Endothelial cell of umbilical vein (primary cell): ENCODE results near the gene DLEC1. TPM values are rescaled to one million over a fixed set of nuclear protein-coding genes. Genes with fewer than 3 reads are reported as not detected.
"Not testable (repeated sequence)": the region's sequence is repeated elsewhere in the genome, so short reads cannot be mapped to it uniquely, and the experiment has no call there.

Experiments
- BruUV-seq: library from RNA; stranded (reverse); fragments of 400-500 nt; replicated peaks from 2 replicates; lab custom pipeline; 2021; lab: Mats Ljungman, UMichigan
- CTCF ChIA-PET: fragments of 300-600, 350-600 bp; sonication (Branson Sonifier 250); formaldehyde crosslinking; loops from one replicate; lab custom pipeline; 2021; ENCODE audit warnings: antibody characterized with exemption, inconsistent platforms; lab: Charles Lee
- POLR2A ChIA-PET: fragments of 300-600, 350-600 bp; sonication (Branson Sonifier 250); formaldehyde crosslinking; loops from one replicate; lab custom pipeline; 2021; ENCODE audit warnings: antibody characterized with exemption, inconsistent platforms; lab: Charles Lee
- DNase-seq: peaks from one replicate; pipeline ENCODE4 v3.0.0-alpha.2; 2011; ENCODE audit warnings: low read depth, low spot score
- FAIRE-seq: peaks from 2 replicates; lab custom pipeline; 2011; peaks lifted over from hg19 to GRCh38; lab: Jason Lieb, UNC
- H2AFZ ChIP-seq: 2 replicates; pipeline ENCODE4 v1.6.0; 2012; ENCODE audit warnings: low read depth, low read length, control low read depth, inconsistent platforms
- H3K27ac ChIP-seq: 2 replicates; pipeline ENCODE4 v1.5.1; 2011; ENCODE audit warnings: low read depth, mild to moderate bottlenecking, control low read depth, low read length, moderate library complexity; ENCODE audit not compliant: insufficient read depth
- H3K27me3 ChIP-seq, 2 experiments: 2 replicates each; pipeline versions ENCODE4 v1.6.0 to v1.6.1; 2011; ENCODE audit warnings: low read length in 2 of 2, mixed read lengths in 1 of 2; ENCODE audit not compliant: control insufficient read depth in 2 of 2, insufficient read depth in 2 of 2
- H3K36me3 ChIP-seq, 2 experiments: 2 replicates in 1 of 2; 3 replicates in 1 of 2; pipeline ENCODE4 v1.5.1; 2011; ENCODE audit warnings: low read length in 2 of 2, mild to moderate bottlenecking in 1 of 2, moderate library complexity in 1 of 2; ENCODE audit not compliant: control insufficient read depth in 2 of 2, insufficient read depth in 2 of 2; ENCODE audit errors: extremely low read depth in 1 of 2
- H3K4me1 ChIP-seq: 3 replicates; pipeline ENCODE4 v1.5.1; 2011; ENCODE audit warnings: mild to moderate bottlenecking, low read length; ENCODE audit not compliant: control insufficient read depth, insufficient read depth; ENCODE audit errors: extremely low read depth
- H3K4me2 ChIP-seq: 2 replicates; pipeline ENCODE4 v1.6.1; 2011; ENCODE audit warnings: low read length, control low read depth, mixed read lengths; ENCODE audit not compliant: insufficient read depth
- H3K4me3 ChIP-seq, 3 experiments: fragments of 200-600 bp in 1 of 3; sonication (generic), shearing (Covaris generic) in 1 of 3; replicated peaks in 1 of 3; 2 replicates each; pipeline ENCODE4 v1.5.1; 2011 to 2016; ENCODE audit warnings: control low read depth in 3 of 3, low read length in 3 of 3, mild to moderate bottlenecking in 2 of 3, inconsistent platforms in 1 of 3, low read depth in 1 of 3, moderate library complexity in 1 of 3; ENCODE audit not compliant: insufficient read depth in 1 of 3
- H3K79me2 ChIP-seq: 2 replicates; pipeline ENCODE4 v1.6.0; 2012; ENCODE audit warnings: low read length, inconsistent platforms; ENCODE audit not compliant: control insufficient read depth, insufficient read depth
- H3K9ac ChIP-seq: replicated peaks from 2 replicates; pipeline ENCODE3; 2011; ENCODE audit warnings: low read length, control low read depth; ENCODE audit not compliant: insufficient read depth; ENCODE audit errors: extremely low read depth
- H3K9me1 ChIP-seq: replicated peaks from 3 replicates; pipeline ENCODE4 v1.6.0; 2011; ENCODE audit warnings: mild to moderate bottlenecking, low read length; ENCODE audit not compliant: control insufficient read depth, insufficient read depth; ENCODE audit errors: extremely low read depth
- H3K9me3 ChIP-seq: replicated peaks from 2 replicates; pipeline ENCODE4 v1.5.1; 2012; ENCODE audit warnings: low read length, inconsistent platforms; ENCODE audit not compliant: control insufficient read depth, insufficient read depth
- H4K20me1 ChIP-seq: replicated peaks from 2 replicates; pipeline ENCODE3; 2011; ENCODE audit warnings: mild to moderate bottlenecking, low read length; ENCODE audit not compliant: control insufficient read depth, insufficient read depth; ENCODE audit errors: extremely low read depth
- EZH2 ChIP-seq: IDR thresholded peaks from 2 replicates; pipeline ENCODE4 v1.6.1; 2012; ENCODE audit warnings: borderline replicate concordance, low read depth, mild to moderate bottlenecking, moderate library complexity, low read length, inconsistent platforms; ENCODE audit not compliant: severe bottlenecking
- FOS ChIP-seq: IDR thresholded peaks from 2 replicates; pipeline ENCODE4 v1.6.1; 2011; ENCODE audit warnings: mild to moderate bottlenecking, low read length, moderate library complexity, borderline replicate concordance; ENCODE audit not compliant: insufficient read depth
- GATA2 ChIP-seq: IDR thresholded peaks from 2 replicates; pipeline ENCODE4 v1.7.0; 2011; ENCODE audit warnings: low read depth, mild to moderate bottlenecking, moderate library complexity, mixed read lengths, low read length; ENCODE audit not compliant: insufficient read length, insufficient read depth
- JUN ChIP-seq: IDR thresholded peaks from 2 replicates; pipeline ENCODE4 v1.6.1; 2011; ENCODE audit warnings: borderline replicate concordance, low read depth; ENCODE audit not compliant: insufficient read length, insufficient read depth
- MYC ChIP-seq: IDR thresholded peaks from one replicate; pipeline ENCODE4 v1.6.1; 2011; ENCODE audit warnings: mild to moderate bottlenecking, low read depth, low read length
- POLR2A ChIP-seq: IDR thresholded peaks from 2 replicates; pipeline ENCODE4 v1.6.1; 2012; ENCODE audit warnings: low read depth, mild to moderate bottlenecking, control low read depth, low read length
- POLR2AphosphoS5 ChIP-seq: IDR thresholded peaks from 2 replicates; pipeline ENCODE4 v1.6.1; 2012; ENCODE audit warnings: low read depth, mild to moderate bottlenecking, control low read depth, low read length, moderate library complexity; ENCODE audit not compliant: insufficient read depth
- dilution Hi-C: fragments of 300-500 bp; cut with MboI; formaldehyde crosslinking; loops from one replicate; pipeline ENCODE4 v1.15.0; 2019; ENCODE audit warnings: low sequenced_read_pairs; ENCODE audit not compliant: extremely low pct_ligation_motif_present
- intact Hi-C: fragments of 100-400 bp; cut with micrococcal nuclease; formaldehyde crosslinking; loops from one replicate; pipeline ENCODE4 v1.10.0; 2022
- polyA plus RNA-seq, 4 experiments: library from polyadenylated mRNA; depleted of rRNA in 3 of 4; stranded (reverse) in 3 of 4; unstranded in 1 of 4; fragments of >200 nt; gene quantifications; 2 replicates each; pipeline versions ENCODE4 v1.2.1 to v1.2.3, GENCODE V29; 2011 to 2012; ENCODE audit warnings: missing spikeins in 1 of 4
- total RNA-seq: library from RNA; stranded (reverse); gene quantifications from 2 replicates; pipeline ENCODE4 v1.2.3, GENCODE V29; 2021
- TF ChIP-seq, protein P1 (sequence below), 2 donors: IDR thresholded peaks; 1 replicate in 1 of 2; 2 replicates in 1 of 2; pipeline ENCODE4 v1.5.1; 2011; ENCODE audit warnings: low read length in 2 of 2, mild to moderate bottlenecking in 2 of 2, moderate library complexity in 2 of 2, control low read depth in 1 of 2, inconsistent platforms in 1 of 2, low read depth in 1 of 2; ENCODE audit not compliant: insufficient read depth in 1 of 2; ENCODE audit errors: extremely low read depth in 1 of 2
- TF ChIP-seq, protein P2 (sequence below): IDR thresholded peaks from 2 replicates; pipeline ENCODE4 v1.6.1; 2011; ENCODE audit not compliant: insufficient read depth, insufficient read length

The DLEC1 gene
- total and polyA plus RNA-seq, 2 donors (not counting 3 experiments of a cell fraction or from before 2014, with no cell fraction given), result not detected

- Histone ChIP-seq H3K9me3 (no peaks in the 10 kb centered on the region), H3K27ac (no peak overlapping the region), H3K4me2 (no peak overlapping the region), H3K36me3 (no peaks in the 10 kb centered on the region), H3K79me2 (no peaks in the 10 kb centered on the region), H3K4me1 (no peaks in the 10 kb centered on the region), H2AFZ (no peak overlapping the region), H4K20me1 (no peaks in the 10 kb centered on the region), H3K9ac (no peak overlapping the region), H3K27me3 (no peaks in the 10 kb centered on the region), H3K4me3 (no peak overlapping the region), H3K9me1 (no peaks in the 10 kb centered on the region)
- ChIA-PET CTCF (interaction anchor here (0.8 kb wide), 1 partner anchor 15 kb away, joined by 3 read pairs; no protein-coding TSS in a partner anchor), POLR2A (no interaction called here)
- DNase-seq (no peak), FAIRE-seq (no peak)
- TF ChIP-seq FOS (no peak), JUN (no peak), POLR2AphosphoS5 (no peak), GATA2 (no peak), EZH2 (no peak), MYC (no peak), POLR2A (no peak)
- TF ChIP-seq, protein P1, sequence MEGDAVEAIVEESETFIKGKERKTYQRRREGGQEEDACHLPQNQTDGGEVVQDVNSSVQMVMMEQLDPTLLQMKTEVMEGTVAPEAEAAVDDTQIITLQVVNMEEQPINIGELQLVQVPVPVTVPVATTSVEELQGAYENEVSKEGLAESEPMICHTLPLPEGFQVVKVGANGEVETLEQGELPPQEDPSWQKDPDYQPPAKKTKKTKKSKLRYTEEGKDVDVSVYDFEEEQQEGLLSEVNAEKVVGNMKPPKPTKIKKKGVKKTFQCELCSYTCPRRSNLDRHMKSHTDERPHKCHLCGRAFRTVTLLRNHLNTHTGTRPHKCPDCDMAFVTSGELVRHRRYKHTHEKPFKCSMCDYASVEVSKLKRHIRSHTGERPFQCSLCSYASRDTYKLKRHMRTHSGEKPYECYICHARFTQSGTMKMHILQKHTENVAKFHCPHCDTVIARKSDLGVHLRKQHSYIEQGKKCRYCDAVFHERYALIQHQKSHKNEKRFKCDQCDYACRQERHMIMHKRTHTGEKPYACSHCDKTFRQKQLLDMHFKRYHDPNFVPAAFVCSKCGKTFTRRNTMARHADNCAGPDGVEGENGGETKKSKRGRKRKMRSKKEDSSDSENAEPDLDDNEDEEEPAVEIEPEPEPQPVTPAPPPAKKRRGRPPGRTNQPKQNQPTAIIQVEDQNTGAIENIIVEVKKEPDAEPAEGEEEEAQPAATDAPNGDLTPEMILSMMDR (IDR thresholded peaks at IDR 0.05; ENCODE audit: extremely low read depth in 1 of 2, insufficient read depth in 1 of 2, low read depth in 1 of 2, low read length in 2 of 2), result no peak
- TF ChIP-seq, protein P2, sequence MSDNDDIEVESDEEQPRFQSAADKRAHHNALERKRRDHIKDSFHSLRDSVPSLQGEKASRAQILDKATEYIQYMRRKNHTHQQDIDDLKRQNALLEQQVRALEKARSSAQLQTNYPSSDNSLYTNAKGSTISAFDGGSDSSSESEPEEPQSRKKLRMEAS, result no peak
- intact Hi-C loops (no loop called here), dilution Hi-C loops (no loop called here)
- BruUV-seq, result no TSS peak
These were observed 119.5 kb downstream of the DLEC1 start for GRCh38 chr3:38158472-38158871.

DNA sequence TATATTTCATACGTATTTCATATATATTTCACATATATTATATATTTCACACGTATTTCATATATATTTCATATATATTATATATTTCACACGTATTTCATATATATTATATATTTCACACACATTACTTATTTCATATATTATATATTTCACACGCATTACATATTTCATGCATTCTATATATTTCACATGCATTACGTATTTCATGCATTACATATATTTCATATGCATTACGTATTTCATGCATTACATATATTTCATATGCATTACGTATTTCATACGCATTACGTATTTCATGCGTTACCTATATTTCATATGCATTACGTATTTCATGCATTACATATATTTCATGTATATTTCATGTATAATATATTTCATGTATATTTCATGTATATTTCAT is 121.7 kb downstream of the DLEC1 start:
- BruUV-seq, H3K27ac ChIP-seq, CTCF ChIA-PET, POLR2A ChIA-PET, FAIRE-seq, H3K27me3 ChIP-seq, dilution Hi-C loops, intact Hi-C loops, H3K4me1 ChIP-seq, DNase-seq, H3K36me3 ChIP-seq, H3K4me2 ChIP-seq, H3K4me3 ChIP-seq, H3K9me1 ChIP-seq, H3K79me2 ChIP-seq, H2AFZ ChIP-seq, H3K9me3 ChIP-seq, H3K9ac ChIP-seq, H4K20me1 ChIP-seq: not testable (repeated sequence)
